SH-SY5Y (cell line): ENCODE measurements around the gene OSBPL9.

Experiments used
- GATA2 ChIP-seq: IDR thresholded peaks from 2 replicates; pipeline ENCODE4 v1.6.1; 2011; ENCODE audit warnings: mild to moderate bottlenecking, low read depth, low read length
- GATA3 ChIP-seq: IDR thresholded peaks from 2 replicates; pipeline ENCODE4 v1.6.1; 2011; ENCODE audit warnings: low read depth, mild to moderate bottlenecking, low read length, moderate library complexity

Gene OSBPL9

GRCh38 chr1:51689075-51689440 is 72.2 kb downstream of the OSBPL9 start:
- TF ChIP-seq GATA2: no peak
- no peak for TF ChIP-seq GATA3

- TF ChIP-seq GATA2: no peak
- TF ChIP-seq GATA3: no peak
These were observed 72.8 kb downstream of the OSBPL9 start for GRCh38 chr1:51689643-51690042.

DNA sequence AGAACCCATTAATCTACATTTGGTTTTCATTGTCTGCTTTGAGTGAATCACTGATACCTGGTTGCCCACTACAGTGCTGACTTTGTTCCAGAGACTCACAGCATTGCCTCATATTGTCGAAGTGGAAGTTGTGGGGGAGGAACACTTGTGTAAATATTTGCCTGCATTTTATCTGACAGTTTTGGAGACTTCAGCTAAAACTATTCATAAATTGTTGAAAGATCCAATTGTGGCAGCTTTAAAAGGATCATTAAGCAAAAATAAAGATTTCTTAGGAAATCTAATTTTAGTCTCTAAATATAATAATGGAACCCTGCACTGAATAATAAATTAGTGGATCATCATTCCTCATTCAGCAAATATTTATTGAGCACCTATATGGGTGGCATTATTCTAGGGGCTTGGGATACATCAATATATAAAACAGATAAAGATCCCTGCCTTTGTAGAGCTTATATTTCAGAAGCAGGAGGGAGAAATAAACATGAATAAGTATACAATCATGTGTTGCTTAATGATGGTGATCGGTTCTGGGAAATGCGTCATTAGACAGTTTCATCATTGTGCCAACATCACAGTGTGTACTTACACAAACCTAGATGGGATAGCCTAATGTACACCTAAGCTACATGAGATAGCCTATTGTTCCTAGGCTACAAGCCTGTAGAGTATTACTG is 73.5 kb downstream of the OSBPL9 start:
- TF ChIP-seq GATA3 (no peak), GATA2 (no peak)

- no peak for TF ChIP-seq GATA3
- TF ChIP-seq GATA2: no peak
These were observed 75.0 kb downstream of the OSBPL9 start for GRCh38 chr1:51691920-51692319.

DNA sequence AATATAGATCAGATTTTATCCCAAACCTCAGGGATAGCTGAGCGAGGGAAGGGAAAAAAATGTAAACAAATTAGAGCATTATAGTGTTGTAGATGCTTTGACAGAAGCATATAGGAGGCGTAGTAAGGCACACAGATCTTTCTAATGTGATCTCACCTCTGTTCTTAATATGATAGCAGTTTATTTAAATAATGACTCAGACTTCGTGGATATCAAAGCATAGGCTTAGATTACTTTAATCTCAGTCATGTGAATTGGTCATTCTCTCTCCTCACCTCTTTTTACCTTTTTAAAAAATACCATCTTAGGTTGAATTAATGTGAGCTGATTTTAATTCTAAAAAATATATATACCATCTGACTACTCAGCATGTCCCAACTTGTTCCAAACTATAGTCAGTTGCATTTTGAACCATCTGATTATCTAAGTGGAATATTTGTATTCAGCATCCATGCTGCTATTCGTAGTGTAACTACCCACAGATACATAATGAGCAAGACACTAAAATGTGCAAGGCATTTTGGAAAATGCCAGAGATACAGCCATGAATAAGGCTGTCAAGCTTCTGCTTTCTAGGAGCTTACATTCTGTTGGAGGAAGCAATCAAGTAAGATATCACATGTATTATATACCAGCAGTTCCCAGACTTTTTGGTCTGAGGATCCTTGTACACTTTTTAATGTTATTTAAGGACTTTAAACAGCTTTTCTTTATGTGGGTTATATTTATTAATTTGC is 76.7 kb downstream of the OSBPL9 start:
- TF ChIP-seq GATA3: no peak
- TF ChIP-seq GATA2: no peak

GRCh38 chr1:51697166-51697565 is 80.3 kb downstream of the OSBPL9 start:
- TF ChIP-seq GATA2 (no peak), GATA3 (no peak)

DNA sequence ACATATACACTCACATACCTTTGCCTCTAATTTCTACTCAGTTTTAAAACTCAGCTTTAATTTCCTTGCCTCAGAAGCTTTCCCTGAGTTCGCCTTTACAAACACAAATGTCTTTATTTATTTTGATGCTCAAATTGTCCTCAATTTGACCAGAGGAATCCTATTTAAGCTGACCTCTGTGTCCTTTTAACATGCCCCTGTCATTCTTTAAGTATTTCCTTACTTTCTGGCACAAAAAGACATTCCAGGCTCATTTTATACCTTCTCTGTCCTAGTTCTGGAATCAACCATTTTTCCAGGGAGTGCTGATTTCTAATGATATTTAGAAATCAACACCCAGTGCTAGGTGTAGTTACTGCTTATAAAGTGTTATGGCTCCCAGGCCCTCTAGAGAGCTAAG is 82.5 kb downstream of the OSBPL9 start:
- TF ChIP-seq GATA3 (no peak), GATA2 (no peak)

DNA sequence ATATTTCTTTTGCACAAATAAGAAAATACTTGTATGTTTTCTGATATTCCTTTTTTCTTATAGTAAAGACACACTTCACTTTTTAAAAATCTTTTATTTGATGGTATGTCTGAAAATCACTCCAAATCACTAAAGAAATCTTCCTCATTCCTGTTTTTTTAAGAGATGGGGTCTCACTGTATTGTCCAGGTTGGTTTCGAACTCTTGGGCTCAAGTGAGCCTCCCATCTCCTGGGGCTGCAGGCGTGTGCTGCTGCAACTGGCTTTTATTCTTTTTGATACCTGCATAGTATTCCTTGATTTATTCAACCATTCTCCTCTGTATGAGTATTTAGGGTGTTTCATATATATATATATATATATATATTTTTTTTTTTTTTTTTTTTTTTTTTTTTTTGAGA is 88.1 kb downstream of the OSBPL9 start:
- TF ChIP-seq GATA2 (no peak), GATA3 (no peak)

DNA sequence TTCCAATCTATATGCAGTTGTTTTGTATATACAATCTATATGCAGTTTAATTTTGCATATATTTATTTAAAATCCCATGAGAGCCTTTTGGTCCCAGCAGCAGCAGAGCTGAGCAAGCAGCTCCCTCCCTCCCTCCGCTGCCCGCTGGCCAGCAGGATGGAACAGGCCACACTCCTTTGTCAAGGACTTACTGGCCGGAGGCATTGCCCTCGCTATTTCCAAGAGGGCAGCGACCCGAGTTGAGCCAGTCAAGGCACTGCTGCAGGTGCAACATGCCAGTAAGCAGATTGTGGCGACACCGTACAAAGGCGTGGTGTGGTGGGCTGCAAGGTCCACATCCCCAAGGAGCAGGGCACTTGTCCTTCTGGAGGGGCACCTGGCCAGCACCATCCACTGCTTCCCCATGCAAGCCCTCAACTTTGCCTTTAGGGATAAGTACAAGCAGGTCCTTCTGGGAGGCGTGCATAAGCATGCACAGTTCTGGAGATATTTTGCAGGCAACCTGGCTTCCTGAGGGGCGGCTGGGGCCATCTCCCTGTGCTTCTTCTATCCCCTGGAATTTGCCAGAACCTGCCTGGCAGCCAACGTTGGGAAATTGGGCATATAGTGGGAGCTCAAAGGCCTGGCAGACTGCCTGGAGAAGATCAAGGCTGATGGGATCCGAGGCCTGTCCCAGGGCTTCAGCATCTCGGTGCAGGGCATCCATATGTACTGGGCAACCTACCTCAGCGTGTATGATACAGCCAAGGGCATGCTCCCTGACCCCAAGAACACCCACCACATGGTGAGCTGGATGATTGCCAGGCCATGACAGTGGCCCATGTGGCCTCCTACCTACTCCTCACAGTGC is 92.2 kb downstream of the OSBPL9 start:
- TF ChIP-seq GATA2 (no peak), GATA3 (no peak)

- TF ChIP-seq GATA3 (no peak), GATA2 (no peak)
These were observed 93.1 kb downstream of the OSBPL9 start for GRCh38 chr1:51709951-51710350.

DNA sequence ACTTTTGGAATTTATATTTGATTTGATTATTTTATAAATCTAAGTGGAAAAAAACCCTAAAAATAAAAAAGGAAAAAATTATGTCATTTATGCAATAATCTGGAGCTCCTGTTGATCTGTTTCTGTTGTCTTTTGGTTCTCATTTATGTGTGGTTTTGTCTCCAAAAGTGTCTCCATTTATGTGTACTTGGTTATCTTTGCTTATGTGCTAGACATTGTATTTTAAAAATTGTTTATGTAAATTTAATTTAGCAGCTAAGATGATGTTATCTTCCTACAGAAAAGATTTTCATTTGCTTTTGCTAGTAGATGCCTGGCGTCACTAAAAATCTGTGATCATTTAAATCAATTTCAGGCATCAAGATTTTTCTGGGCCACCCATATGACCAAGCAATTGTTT is 95.7 kb downstream of the OSBPL9 start:
- TF ChIP-seq GATA2: no peak
- no peak for TF ChIP-seq GATA3

- TF ChIP-seq GATA2: no peak
These were observed 97.6 kb downstream of the OSBPL9 start for GRCh38 chr1:51714374-51715019.

GRCh38 chr1:51715369-51715768 is 98.5 kb downstream of the OSBPL9 start:
- no peak for TF ChIP-seq GATA3
- no peak for TF ChIP-seq GATA2

DNA sequence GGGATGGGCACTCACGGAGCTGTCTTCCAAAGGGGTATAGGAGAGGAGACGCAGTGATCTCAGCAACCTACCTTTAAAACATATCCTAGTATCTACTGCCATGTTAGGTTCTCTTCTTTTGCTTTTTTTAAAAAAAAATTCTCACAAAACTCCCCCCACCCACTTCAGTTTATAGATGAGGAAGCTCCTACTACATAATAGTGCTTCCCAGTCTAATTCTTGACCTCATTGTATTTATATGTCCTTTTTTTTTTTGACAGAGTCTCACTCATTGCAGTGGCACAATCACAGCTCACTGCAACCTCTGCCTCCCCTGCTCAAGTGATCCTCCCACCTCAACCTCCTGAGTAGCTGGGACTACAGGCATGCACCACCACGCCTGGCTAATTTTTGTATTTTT is 99.9 kb downstream of the OSBPL9 start:
- no peak for TF ChIP-seq GATA2
- no peak for TF ChIP-seq GATA3

DNA sequence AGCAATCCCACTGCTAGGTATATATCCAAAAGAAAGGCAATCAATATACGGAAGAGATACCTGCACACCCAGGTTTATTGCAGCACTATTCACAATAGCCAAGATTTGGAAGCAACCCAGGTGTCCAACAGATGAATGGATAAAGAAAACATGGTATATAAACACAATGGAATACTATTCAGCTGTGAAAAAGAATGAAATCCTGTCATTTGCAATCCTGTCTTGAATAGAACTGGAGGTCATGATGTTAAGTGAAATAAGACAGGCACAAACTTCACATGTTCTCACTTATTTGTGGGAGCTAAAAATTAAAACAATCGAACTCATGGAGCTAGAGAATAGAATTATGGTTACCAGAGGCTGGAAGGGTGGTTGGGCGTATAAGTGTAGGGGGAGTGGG is 101.0 kb downstream of the OSBPL9 start:
- TF ChIP-seq GATA3 (no peak), GATA2 (no peak)
